NCI-H774 (cell line): ENCODE results near the gene SLC6A7.
"Not testable (repeated sequence)": the region's sequence is repeated elsewhere in the genome, so short reads cannot be mapped to it uniquely, and the experiment has no call there.

ENCODE experiments used
- DNase-seq: peaks from one replicate; lab custom pipeline; 2025; lab: John Stamatoyannopoulos, UW

SLC6A7 gene

GRCh38 chr5:150218693-150219035 lies 28.8 kb downstream of the SLC6A7 start:
- DNase-seq = no peak

GRCh38 chr5:150219142-150219541 lies 29.3 kb downstream of the SLC6A7 start:
- DNase-seq = no peak

- DNase-seq = no peak
Measured at GRCh38 chr5:150219861-150220260, 30.0 kb downstream of the SLC6A7 start.

- DNase-seq = no peak
Measured at GRCh38 chr5:150221471-150221870, 31.6 kb downstream of the SLC6A7 start.

- DNase-seq = no peak
Measured at GRCh38 chr5:150222906-150223305, 33.0 kb downstream of the SLC6A7 start.

- no peak for DNase-seq
Measured at GRCh38 chr5:150223474-150223873, 33.6 kb downstream of the SLC6A7 start.

GRCh38 chr5:150224483-150225027 lies 34.7 kb downstream of the SLC6A7 start:
- DNase-seq = no peak

- no peak for DNase-seq
Measured at GRCh38 chr5:150227036-150227435, 37.2 kb downstream of the SLC6A7 start.

- no peak for DNase-seq
Measured at GRCh38 chr5:150227606-150228273, 37.9 kb downstream of the SLC6A7 start.

GRCh38 chr5:150229571-150229970 lies 39.7 kb downstream of the SLC6A7 start:
- DNase-seq = no peak

GRCh38 chr5:150230842-150231241 lies 41.0 kb downstream of the SLC6A7 start:
- no peak for DNase-seq

GRCh38 chr5:150233706-150234105 lies 43.8 kb downstream of the SLC6A7 start:
- not testable (repeated sequence) for DNase-seq

GRCh38 chr5:150234576-150235499 lies 45.0 kb downstream of the SLC6A7 start:
- DNase-seq = no peak

- no peak for DNase-seq
Measured at GRCh38 chr5:150235500-150235854, 45.6 kb downstream of the SLC6A7 start.

- DNase-seq = no peak
Measured at GRCh38 chr5:150236313-150236712, 46.5 kb downstream of the SLC6A7 start.

- DNase-seq = no peak
Measured at GRCh38 chr5:150236981-150237754, 47.3 kb downstream of the SLC6A7 start.

GRCh38 chr5:150238646-150239045 lies 48.8 kb downstream of the SLC6A7 start:
- DNase-seq = no peak

GRCh38 chr5:150239099-150239793 lies 49.4 kb downstream of the SLC6A7 start:
- no peak for DNase-seq

GRCh38 chr5:150239794-150240122 lies 49.9 kb downstream of the SLC6A7 start:
- no peak for DNase-seq

GRCh38 chr5:150241298-150242160 lies 51.7 kb downstream of the SLC6A7 start:
- DNase-seq = no peak
